Stimulated activated CD4-positive, alpha-beta T cell treated with anti-CD3 and anti-CD28 coated beads, TNF-alpha, amount 100 ng/mL, for 1 hour (primary cell): ENCODE results near the gene BANK1.
"Not testable (repeated sequence)": the region's sequence is repeated elsewhere in the genome, so short reads cannot be mapped to it uniquely, and the experiment has no call there.

Source experiments
- DNase-seq, 3 donors: peaks; one replicate each; pipeline ENCODE4 v3.0.0-alpha.2; 2020; ENCODE audit warnings: low read depth in 3 of 3, low spot score in 1 of 3

The BANK1 gene

DNA sequence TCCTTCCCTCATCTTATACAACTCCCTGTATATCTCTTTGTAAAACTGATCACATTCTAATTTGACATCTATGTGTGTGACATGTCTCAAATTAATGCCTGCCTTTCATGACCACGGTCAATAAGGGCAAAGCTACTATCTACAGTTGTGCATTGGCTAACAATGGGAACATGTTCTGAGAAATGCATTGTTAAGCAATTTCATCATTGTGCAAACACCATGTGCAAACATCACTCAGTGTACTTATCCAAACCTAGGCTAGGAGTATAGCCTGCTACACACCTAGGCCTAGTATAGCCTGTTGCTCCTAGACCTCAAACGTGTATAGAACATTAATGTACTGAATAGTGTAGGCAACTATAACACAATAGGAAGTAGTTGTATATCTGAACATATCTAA lies 95.0 kb downstream of the BANK1 start:
- DNase-seq: no peak

DNA sequence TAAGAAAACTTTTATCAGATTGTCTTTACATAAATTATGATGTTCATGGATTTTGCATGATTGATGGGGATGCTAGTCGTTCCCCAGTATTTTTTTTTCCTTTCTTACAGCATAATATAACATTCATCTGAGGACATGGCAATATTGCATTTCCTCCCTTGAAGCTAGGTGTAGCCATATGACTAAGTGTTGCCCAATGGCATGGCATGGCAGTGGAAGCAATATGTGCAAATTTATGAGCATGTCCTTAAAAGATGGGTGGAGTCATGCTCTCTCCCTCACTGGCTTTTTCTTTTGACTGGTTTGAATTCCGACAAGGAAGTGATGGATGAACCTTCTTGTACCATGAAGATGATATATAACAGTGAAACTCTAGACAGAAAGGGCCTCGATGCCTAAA lies 96.3 kb downstream of the BANK1 start:
- no peak for DNase-seq

DNA sequence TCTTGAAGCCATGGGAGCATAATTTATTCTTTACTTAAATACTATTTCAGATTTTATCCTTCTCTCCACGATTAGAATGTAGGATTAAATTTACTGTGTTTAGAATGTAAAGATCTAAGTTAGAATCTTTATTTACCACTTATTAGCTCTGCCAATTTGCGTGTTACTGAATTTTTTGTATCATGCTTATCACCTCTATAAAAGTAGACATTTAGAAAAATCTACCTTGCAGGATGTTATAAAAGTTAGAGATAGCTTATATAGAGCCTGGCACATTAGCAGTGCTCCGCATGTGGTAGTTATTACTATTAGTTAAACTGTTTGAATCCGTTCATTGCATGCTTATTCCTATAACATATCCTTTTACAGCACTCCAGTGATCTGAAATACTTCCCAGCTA lies 97.9 kb downstream of the BANK1 start:
- DNase-seq: no peak

DNA sequence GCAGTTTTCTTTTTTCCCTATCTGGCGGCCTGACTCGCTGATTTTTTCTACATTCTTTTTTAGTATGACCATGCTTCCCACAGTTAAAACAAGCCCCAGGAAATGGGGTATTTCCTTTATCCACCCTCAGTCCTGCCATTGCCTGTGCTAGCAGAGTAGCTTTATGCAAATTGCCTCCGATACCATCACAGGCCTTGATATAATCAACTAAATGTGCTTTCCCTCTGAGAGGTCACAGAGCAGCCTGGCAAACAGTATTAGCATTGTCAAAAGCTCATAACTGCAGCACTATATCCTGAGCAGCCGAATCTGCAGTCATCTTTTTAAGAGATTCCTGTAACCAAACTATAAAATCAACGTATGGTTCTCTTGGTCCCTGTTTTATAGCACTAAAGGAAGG lies 115.0 kb downstream of the BANK1 start:
- not testable (repeated sequence) for DNase-seq

DNA sequence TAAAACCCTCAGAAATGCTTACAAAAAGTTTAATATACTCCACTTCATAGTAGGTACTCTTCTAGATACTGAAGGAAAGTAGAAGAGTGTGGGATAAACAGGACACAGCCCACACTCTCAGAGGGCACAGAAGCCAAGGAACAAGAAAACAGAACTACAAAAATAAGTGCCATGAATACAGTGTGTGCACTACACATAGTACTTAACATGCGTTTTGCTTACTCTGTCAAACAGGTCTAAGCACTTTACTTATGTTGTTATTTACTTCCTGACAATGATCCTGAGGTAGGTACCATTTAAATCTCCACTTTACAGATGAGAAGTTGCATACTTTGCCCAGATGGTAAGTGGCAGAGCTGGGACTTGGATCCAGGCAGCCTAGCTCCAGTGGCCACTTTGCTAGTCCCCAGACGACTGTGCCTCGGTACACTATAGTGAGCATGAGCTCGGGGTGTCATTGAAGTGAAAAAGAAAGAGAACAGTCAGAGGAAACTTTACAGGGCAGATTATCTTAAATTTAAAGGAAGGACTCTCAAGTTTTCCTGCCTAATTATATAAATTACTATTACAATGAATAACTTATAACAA lies 120.3 kb downstream of the BANK1 start:
- no peak for DNase-seq

DNA sequence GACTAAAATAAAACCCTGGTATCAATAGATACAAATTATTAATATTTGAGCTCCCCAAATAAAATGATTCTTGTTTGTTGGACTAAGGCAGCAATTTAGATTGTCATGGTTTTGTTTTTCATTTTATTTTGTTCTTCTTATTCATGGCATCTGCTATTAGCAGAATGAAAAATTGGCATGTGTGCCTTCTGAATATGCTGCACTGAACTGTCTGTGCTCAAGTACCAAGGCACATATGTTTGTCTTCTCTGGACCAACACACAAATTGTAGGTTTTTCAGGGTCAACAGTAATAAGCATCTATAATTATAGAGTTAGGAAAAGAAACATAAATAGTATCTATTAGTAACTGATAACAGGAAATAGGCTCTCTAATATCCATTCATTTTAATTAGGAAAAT lies 121.1 kb downstream of the BANK1 start:
- no peak for DNase-seq

DNA sequence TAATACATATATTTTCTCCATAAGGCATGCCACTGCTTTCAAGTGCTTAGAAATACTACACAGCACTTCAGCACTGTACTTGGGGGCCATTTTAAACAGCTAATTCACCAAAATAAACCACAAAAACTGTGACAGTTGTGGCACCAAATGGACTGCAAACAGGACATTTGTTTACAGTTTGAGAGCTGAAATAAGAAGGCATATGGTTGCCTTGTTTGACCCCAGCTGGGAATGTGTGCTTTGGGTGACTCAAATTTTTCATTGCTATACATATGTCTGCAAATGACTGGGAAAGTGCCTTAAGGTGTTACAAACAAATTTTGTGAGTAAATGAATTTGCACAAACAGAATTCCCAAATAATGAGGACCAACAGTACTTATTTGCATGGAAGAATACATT lies 124.2 kb downstream of the BANK1 start:
- DNase-seq: no peak

DNA sequence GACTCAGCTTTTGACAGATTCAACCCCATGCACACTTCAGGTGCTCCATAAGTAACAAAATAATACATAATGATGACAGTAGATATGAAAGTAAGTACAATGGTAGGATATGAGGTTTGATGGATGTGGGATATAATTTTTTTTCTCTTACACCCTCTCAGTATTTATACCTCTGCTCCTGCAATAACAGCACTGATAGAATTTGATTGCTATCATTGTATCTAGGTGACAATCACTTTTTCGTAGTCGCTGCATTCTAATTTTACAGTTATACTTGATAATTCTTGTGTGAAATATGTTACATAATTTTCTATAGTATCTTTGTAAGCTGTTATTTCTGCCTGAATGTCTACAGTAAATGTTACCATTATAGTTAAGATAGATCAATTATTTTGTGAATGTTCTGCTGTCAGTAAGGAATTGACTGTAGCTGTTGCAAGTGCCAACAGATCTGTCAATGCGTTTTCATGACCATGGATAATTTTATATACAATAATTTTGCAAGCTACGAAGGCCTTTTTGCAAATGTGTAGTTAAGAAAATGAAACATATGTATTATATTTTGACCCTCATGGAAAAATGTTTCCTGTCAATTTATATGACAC lies 128.9 kb downstream of the BANK1 start:
- DNase-seq: no peak

DNA sequence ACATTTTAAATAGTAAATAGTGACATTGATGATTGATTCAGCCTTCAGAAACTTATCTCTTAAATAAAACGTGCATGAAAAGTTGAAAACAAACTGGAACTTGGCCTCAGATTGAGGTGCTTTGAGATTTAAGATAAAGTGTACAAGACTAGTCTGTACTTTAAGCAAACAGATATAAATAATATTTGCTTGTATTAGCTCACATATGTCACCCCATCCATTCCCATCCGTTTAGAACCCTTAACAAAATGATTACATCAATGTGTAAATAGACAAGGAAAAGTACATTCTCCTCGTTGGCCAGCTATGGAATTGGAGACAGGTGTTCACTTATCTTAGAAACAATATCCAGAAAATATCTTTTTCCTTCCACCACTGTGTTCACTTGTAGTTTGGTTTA lies 130.8 kb downstream of the BANK1 start:
- DNase-seq: no peak

DNA sequence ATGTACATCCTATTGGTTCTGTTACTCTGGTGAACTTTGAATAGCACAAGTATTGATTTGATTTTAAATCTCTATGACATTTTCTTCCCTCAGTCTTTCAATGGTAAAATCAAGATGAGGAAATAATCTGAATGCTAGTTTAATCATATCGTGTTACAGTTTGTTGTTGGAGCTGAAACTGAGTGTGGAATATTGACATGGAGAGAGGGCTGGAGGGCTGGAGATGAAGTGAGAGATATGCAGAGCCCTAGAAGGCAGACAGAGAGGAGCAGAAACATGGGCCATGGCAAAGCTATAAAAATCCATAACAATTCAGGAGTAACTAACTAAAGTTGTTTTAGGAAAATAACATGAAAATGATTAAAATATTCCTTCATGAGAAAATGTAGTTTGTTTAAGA lies 141.1 kb downstream of the BANK1 start:
- DNase-seq: no peak

DNA sequence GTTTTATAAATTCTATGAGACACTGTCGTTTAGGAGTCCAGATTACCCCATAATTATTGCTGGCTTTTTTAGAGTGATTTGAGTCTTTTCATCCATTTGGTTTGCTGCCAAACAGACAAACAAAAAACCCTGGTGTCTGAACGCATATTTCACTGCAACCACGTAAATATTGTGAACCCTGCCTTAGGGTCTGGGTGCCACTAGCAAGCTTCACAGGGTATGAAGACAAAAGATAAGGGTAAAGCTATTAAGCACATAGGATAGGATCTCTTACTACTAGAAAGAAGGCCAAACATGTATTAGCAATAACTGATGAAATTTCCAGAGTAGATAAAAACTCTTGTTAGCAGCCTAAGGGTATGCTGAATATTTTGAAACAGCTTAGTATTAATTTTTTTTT lies 143.3 kb downstream of the BANK1 start:
- DNase-seq: no peak

DNA sequence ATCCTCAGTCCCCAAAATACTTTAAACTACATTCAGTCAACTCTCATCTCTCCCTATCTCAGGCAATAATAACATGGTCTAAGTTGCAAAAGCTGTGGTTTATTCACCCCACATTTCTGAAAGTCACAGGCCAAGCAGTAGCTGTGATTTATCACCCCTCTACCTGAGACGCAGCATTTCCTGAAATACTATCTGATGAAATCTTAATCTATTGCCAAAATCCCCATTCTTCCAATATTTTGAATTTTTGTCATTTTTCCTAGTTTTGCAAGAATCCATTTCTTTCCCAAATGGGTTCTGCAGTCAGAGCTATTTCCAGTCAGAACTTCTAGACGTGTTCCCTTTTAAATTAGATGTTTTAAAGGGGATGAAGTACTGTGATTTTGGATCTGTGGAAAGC lies 148.3 kb downstream of the BANK1 start:
- DNase-seq: no peak

DNA sequence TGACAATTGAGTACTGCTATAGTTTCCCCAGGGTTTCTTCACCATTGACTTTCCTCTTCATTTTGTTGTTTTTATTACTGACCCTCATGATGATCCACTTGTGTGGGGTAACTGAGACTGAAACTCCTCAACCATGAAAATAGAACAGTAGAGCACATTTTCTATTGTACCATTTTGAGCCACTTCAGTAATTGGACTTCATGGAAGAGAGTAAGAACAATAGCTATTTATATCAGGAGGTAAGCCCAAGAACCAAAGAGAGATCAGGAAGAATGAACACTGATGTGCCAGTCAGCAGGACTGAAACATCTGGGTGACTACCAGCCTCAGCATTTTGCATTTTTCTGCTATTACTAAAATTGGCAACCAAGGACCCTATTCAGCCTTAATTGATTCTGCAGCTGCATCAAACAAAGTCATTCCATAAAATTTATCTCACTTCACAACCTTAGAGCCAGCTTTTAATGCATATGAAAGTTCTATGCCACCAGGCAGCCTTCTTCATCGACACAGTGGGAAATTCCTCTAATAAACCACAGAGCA lies 151.4 kb downstream of the BANK1 start:
- no peak for DNase-seq

DNA sequence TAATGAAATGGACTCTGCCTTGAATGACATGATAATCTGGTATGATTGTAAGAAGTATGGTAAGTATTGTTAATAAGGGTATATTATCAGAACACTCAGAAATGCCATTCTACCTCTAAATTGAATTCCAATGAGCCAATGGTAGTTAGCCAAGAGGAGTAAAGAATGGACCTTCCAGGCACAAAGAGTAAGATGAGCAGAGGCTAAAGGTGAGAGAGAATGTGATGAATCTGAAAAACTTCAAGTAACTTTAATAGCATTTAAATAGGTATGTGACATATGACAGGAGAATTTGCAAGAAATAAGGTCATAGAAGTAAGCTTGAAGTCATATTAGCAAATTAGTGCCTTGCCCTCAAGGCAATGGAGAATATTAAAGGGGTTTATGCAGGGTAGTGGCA lies 152.4 kb downstream of the BANK1 start:
- no peak for DNase-seq

DNA sequence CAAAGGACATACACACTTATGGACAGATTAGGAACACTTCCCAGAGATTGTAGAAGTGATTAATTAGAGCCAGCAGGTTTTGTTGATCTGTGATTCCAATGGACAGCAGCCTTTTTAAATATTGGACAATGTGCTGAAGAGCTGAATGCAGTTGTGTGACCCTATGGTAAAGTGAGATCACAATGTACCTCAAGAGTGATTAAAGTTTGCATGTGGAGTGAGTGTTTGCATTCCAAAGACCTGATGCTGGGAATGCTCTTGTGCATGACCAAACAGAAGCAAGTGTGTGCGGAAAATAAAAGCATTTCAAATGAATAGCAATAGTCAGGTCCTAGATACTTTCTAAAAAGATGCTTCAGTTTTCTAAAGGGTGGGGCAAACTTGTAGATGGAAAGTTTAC lies 154.1 kb downstream of the BANK1 start:
- no peak for DNase-seq

DNA sequence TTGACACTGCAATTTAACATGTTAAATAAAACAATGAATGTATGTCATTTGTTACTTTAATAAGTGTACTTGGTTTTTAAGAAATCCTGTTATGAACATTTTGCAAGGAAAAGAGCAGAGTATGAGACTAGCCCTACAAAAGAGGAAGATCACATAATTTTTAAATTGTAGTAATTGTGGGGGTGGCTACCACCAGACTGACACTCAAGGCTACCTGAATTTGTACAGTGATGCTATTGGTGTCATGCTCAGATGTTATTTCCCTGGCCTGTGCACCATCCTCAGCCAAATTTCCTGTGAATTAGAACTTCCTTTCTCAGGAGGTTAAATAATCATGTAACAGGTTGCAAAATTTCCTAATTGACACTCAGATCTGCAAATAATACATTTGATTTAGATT lies 157.5 kb downstream of the BANK1 start:
- DNase-seq: no peak

DNA sequence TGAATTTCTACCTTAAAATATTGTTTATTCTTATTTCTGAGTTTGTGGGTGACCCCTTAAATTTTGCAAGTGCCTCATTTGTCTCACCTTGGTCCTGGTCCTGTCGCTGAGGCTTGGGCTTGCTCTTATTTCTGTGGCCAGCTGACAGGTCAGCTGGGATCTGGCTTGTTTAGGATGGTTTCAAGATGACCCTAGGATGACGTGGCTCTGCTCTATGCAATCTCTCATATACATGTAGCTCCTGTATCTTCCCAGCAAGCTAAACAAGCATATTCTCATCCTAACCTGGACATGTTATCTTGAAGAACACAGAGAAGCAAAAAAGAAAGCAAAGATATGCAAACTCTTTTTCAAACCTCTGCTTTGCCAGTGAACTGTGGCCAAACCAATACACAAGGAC lies 158.4 kb downstream of the BANK1 start:
- DNase-seq: no peak

DNA sequence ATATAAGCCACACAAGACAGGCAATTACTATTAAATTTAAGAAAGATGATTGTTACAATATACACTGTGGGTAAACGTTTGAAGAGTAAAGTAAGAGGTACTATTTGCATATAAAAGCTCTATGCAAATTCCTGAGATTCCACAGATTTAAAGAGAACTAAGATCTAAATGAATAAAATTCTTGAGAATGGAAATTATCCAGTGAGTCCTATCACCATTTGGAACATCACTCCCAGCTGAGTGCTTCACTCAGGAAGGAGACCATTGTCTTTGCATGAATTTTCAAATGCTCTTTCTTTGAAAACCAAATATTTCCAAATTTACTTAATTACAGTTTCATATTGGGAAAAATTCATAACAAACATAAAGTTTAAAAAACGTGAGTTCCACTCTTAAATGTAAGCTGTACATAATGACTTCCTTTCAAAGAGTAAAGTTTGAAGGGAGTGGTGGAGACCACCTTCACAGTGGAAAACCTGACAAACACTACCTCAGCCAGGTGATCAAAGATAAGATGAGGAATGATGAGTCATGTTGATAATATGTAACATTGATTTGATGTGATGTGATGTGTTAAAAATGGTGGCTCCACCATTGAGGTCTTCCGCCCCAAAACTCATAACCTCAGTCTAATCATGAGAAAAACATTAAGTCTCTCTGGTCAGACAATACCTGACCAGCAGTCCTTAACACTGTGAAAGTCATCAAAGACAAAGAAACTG lies 159.9 kb downstream of the BANK1 start:
- no peak for DNase-seq

DNA sequence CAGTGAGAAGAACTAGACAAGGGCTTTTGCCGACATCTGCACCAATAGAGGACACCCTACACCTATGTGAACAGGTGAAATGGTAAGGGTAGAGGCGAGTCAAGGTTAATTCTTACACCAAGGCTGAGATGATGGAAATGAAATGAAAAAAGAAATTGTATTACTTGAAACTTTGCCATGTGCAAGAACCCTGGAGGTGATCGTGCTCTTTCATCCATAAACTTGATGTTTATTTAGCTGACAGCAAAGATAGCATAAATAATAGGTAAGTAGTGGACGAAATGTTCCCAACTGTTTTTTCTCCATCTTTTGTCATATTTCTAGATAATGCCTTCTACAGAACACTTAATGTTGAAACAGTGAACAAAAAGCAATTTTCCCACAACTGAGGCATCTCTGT lies 162.5 kb downstream of the BANK1 start:
- no peak for DNase-seq

DNA sequence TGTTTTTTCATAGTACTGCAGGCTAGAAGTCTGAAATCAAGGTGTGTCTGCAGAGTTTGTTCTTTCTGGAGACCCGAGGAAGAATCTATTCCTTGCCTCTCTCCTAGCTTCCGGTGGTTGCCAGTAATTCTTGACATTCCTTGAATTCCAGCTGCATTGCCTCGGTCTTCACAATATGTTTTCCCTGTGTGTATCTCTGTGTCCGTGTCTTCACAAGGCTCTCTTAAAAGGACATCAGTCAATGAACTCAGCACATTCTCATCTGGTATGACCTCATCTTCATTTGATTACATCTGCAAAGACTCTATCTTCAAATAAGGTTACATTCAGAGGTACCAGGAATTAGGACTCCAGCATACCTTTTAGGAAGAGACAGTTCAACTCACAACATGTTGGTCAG lies 163.4 kb downstream of the BANK1 start:
- no peak for DNase-seq

DNA sequence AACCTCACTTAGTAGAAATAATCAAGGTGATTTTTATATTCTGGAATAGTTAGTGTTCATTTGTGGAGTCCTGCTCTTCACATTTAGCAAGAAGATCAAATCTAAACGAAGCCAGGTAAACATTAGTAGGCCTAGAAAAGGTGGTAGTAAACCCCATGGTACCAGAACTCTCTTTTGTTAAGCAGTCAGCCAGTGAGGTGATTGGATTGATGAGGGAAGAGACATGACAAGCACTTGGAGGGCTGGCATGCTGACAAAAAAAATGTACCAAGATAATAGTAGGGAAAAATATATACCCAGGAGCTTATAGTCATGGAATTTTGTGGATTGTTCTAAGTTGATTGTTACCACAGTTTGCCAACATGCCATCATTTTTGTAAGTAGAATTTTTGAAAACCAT lies 163.8 kb downstream of the BANK1 start:
- DNase-seq: no peak

DNA sequence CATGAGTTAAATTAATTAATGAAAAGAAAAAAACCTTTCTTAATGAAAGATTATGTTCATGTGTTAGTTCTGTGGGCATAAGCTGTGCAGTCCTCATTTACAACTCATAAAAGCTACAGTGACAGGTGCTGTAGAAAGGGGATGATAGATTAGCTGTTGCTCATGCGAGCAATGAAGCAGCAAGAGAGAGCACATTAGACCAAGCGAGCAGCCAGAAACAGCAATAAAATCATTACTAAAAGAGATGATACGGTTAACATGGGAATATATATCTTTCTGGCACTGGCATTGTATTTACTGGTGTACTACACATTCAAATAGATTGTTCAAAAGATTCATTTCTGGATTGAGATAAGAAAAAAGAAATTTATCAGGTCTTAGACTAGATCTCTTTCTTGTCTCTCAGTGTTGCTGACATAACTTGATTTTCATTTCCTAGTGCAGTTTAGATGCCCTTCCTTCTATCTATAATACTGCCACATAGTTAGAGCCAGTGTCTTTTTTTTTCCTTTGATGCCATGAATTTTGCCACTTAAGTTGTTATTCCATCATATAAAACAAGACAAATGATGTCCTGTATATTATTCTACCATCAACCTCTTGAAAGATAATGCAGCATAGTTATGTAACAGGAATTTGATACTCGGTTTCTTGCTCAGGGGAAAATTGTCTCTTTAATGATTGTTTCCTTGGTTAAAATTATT lies 164.6 kb downstream of the BANK1 start:
- no peak for DNase-seq
